ENCODE results near the gene SAC3D1.
A peak's percentile ranks its signal among the peaks of the same experiment; 100 is the strongest.
"Not testable (repeated sequence)": the region's sequence is repeated elsewhere in the genome, so short reads cannot be mapped to it uniquely, and the experiment has no call there.

The SAC3D1 gene

DNA sequence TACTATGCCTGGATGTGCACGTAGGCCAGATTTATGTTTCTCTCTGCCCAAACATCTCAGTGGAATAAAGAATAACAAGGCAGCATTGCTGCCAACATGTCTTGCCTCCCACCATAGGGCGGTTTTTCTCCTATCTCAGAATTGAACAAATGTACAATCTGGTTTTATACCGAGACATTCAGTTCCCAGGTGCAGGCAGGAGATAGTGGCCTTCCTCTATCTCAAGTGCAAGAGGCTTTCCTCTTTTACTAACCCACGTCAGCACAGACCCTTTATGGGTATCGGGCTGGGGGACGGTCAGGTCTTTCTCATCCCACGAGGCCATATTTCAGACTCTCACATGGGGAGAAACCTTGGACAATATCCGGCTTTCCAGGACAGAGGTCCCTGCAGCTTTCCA is 17.5 kb upstream of the SAC3D1 start:
- not testable (repeated sequence) for H3K27me3 ChIP-seq (ENCODE audit: control insufficient read depth in 1 of 2, insufficient read depth in 2 of 2, low read length in 2 of 2); H3K27ac ChIP-seq (ENCODE audit: low read length); H3K4me3 ChIP-seq (ENCODE audit: low read length in 2 of 2); H3K9ac ChIP-seq (ENCODE audit: low read length in 2 of 2); H3K9me3 ChIP-seq (ENCODE audit: control insufficient read depth in 2 of 2, low read length in 2 of 2)
- H3K4me1 ChIP-seq (ENCODE audit: control insufficient read depth, insufficient read depth, low read length): peaks cover 11% of the 10 kb centered on the region
- peaks cover 20 to 25% of the 10 kb centered on the region in 2 donors for H3K36me3 ChIP-seq (ENCODE audit: control insufficient read depth in 2 of 2, insufficient read depth in 2 of 2, low read length in 2 of 2)

DNA sequence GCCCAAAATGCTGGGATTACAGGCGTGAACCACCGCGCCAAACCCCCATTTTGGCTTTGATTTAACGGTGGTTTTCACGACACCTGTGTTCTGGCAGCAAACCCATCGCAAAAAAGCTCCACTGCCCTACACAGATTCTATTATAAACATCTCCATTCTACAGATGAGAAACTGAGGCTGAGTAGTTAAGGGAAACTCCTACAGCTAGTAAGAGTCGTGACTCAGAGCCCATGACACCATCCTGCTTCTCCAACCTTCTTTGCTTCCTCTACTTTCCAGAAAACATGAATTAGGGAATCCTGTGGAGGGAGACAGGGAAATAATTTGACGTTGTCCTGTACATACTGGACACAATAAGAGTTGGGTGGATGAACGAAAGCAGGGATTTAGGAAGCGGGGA is 14.2 kb upstream of the SAC3D1 start:
- H3K4me1 ChIP-seq (ENCODE audit: control insufficient read depth, insufficient read depth, low read length): peaks cover 18% of the 10 kb centered on the region
- H3K9me3 ChIP-seq (ENCODE audit: control insufficient read depth in 2 of 2, low read length in 2 of 2): no peaks in the 10 kb centered on the region
- H3K27me3 ChIP-seq (ENCODE audit: control insufficient read depth in 1 of 2, insufficient read depth in 2 of 2, low read length in 2 of 2): no peaks in the 10 kb centered on the region
- peak overlapping the region; percentile 7 to 80 for H3K9ac ChIP-seq (ENCODE audit: low read length in 2 of 2)
- peak overlapping the region; percentile 85 for H3K27ac ChIP-seq (ENCODE audit: low read length)
- H3K36me3 ChIP-seq (ENCODE audit: control insufficient read depth in 2 of 2, insufficient read depth in 2 of 2, low read length in 2 of 2): peaks cover 5 to 7% of the 10 kb centered on the region in 2 donors
- peak overlapping the region in 1 of 2 donors; percentile 86 for H3K4me3 ChIP-seq (ENCODE audit: low read length in 2 of 2)

DNA sequence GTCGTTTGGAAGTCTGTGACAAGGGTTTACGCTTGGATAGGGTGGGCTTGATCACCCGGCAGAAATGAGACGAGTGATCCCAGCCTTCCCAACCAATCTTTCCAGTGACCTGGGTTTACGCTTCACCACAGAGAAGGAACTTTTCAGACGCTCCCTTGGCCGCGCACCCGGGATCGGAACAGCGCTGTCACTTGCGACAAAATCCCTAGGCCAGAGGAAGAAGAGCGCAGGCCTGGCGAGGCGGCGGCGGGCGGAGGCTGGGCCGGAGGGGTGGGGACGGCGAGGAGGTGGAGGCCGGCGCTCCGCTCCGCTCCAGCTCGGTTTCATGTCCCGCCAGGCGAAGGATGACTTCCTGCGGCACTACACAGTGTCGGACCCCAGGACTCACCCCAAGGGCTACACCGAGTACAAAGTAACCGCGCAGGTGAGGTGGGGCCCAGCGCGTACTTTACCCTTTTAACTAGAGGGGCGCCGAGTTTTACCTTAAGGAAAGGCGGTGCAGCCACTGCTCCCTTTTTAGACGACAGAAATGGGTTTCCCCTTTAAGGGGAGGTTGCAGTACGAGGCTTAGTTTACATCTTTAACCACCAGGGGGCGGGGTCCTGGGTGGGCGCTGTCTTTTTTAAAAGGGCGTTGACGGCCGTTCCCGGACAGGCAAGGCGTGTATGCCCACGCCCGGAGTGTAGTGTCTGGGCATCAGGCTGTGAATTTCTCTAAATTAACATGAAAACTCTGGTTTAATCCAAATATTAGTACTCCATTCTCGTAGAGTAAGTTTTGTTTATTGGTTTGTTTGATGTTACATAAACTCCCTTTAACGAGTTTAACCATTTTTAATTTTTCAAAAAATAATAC is 13.6 kb upstream of the SAC3D1 start, which contains the start of gene SNX15:
Gene SNX15, plus strand, starts transcription at position 227 of the 855 bp plus-strand sequence. Its CDS starts 99 bp downstream, at position 326.
- Histone ChIP-seq H3K9me3 (ENCODE audit: control insufficient read depth in 2 of 2, low read length in 2 of 2) (no peaks in the 10 kb centered on the region), H3K27ac (ENCODE audit: low read length) (peak within 1 kb of the TSS; percentile 85), H3K36me3 (ENCODE audit: control insufficient read depth in 2 of 2, insufficient read depth in 2 of 2, low read length in 2 of 2) (peaks cover 6 to 7% of the 10 kb centered on the region in 2 donors), H3K27me3 (ENCODE audit: control insufficient read depth in 1 of 2, insufficient read depth in 2 of 2, low read length in 2 of 2) (no peaks in the 10 kb centered on the region), H3K4me3 (ENCODE audit: low read length in 2 of 2) (peak within 1 kb of the TSS; percentile 35 to 86), H3K4me1 (ENCODE audit: control insufficient read depth, insufficient read depth, low read length) (peaks cover 18% of the 10 kb centered on the region), H3K9ac (ENCODE audit: low read length in 2 of 2) (peak within 1 kb of the TSS; percentile 58 to 80)

DNA sequence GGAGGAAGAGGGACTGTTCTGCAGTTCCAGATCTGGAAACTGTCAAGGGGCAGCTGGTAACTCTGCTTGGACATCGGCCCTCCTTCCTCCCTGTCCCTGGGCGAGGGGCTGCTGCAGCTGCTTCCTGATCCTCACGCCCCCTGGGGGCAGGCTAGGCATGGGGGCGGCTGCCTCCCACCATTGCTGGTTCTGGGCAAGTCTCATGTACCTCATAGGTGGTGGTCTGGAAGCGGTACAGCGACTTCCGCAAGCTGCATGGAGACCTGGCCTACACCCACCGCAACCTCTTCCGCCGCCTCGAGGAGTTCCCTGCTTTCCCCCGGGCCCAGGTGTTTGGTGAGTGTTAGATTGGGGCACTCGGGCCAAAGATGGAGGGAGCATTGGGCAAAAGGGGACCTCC is 8.8 kb upstream of the SAC3D1 start:
- no peaks in the 10 kb centered on the region for H3K27me3 ChIP-seq (ENCODE audit: control insufficient read depth in 1 of 2, insufficient read depth in 2 of 2, low read length in 2 of 2)
- H3K4me3 ChIP-seq (ENCODE audit: low read length in 2 of 2): no peak overlapping the region
- no peaks in the 10 kb centered on the region for H3K9me3 ChIP-seq (ENCODE audit: control insufficient read depth in 2 of 2, low read length in 2 of 2)
- H3K27ac ChIP-seq (ENCODE audit: low read length): no peak overlapping the region
- peaks cover 12% of the 10 kb centered on the region for H3K4me1 ChIP-seq (ENCODE audit: control insufficient read depth, insufficient read depth, low read length)
- no peak overlapping the region for H3K9ac ChIP-seq (ENCODE audit: low read length in 2 of 2)
- H3K36me3 ChIP-seq (ENCODE audit: control insufficient read depth in 2 of 2, insufficient read depth in 2 of 2, low read length in 2 of 2): peaks cover 25 to 32% of the 10 kb centered on the region in 2 donors

DNA sequence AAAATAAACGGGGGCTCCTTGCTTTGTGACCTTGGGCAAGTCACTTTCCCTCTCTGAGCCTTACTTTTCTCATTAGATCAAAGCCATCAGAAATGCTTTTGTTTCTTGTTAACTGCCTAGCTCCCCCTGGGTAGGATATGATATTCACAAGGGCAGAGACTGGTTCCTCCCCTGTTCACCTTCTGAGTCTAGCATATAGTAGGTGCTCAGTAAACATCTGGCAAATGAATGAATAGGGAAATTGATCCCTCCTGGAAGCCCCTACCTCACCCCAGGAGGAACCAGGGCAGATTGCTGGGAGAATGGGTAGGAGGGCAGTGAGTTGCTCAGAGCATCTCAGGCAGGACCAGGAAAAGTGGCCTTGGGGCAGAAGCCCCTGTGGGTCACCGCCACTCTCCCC is 6.6 kb upstream of the SAC3D1 start:
- Histone ChIP-seq H3K9ac (ENCODE audit: low read length in 2 of 2) (no peak overlapping the region), H3K27me3 (ENCODE audit: control insufficient read depth in 1 of 2, insufficient read depth in 2 of 2, low read length in 2 of 2) (no peaks in the 10 kb centered on the region), H3K4me1 (ENCODE audit: control insufficient read depth, insufficient read depth, low read length) (peaks cover 2% of the 10 kb centered on the region), H3K36me3 (ENCODE audit: control insufficient read depth in 2 of 2, insufficient read depth in 2 of 2, low read length in 2 of 2) (peaks cover 35 to 47% of the 10 kb centered on the region in 2 donors), H3K9me3 (ENCODE audit: control insufficient read depth in 2 of 2, low read length in 2 of 2) (no peaks in the 10 kb centered on the region), H3K4me3 (ENCODE audit: low read length in 2 of 2) (no peak overlapping the region), H3K27ac (ENCODE audit: low read length) (no peak overlapping the region)

DNA sequence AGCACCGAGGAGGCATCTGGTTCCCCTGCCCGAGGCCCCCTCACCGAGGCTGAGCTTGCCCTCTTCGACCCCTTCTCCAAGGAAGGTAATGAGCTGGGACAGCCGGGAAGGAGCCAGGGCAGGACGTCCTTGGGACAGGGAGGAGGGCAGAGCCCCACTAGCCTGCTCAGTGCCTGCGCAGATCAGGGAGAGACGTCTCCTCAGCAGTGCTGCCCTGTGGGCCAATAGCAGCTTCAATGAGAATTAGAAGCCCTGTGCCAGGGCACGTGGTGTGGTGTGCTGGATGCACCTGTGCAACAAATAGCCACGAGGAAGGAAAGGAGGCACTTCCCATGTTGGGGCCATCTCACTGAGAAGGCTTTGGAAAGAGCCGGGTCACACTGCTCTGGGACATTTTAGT is 5.4 kb upstream of the SAC3D1 start:
- Histone ChIP-seq H3K4me1 (ENCODE audit: control insufficient read depth, insufficient read depth, low read length) (peaks cover 2% of the 10 kb centered on the region), H3K27ac (ENCODE audit: low read length) (no peak overlapping the region), H3K36me3 (ENCODE audit: control insufficient read depth in 2 of 2, insufficient read depth in 2 of 2, low read length in 2 of 2) (peaks cover 35 to 51% of the 10 kb centered on the region in 2 donors), H3K9me3 (ENCODE audit: control insufficient read depth in 2 of 2, low read length in 2 of 2) (no peaks in the 10 kb centered on the region), H3K9ac (ENCODE audit: low read length in 2 of 2) (no peak overlapping the region), H3K27me3 (ENCODE audit: control insufficient read depth in 1 of 2, insufficient read depth in 2 of 2, low read length in 2 of 2) (no peaks in the 10 kb centered on the region), H3K4me3 (ENCODE audit: low read length in 2 of 2) (no peak overlapping the region)

DNA sequence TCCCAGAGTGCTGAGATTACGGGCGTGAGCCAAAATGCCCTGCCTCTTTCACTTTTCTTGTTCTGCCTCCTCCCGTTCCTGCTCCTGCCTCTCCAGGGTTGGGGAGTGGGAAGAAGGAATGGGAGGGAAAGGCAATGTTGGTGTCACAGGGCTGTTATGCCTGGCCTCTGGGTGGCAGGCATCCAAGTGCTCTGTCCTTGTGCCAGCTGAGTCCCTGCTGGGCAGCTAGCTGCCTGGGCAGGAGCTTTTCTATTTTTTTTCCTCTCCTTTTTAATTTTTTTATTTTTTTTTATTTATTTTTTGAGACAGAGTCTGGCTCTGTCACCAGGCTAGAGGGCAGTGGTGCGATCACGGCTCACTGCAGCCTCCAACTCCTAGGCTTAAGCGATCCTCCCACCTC is 4.1 kb upstream of the SAC3D1 start:
- Histone ChIP-seq H3K36me3 (ENCODE audit: control insufficient read depth in 2 of 2, insufficient read depth in 2 of 2, low read length in 2 of 2) (peaks cover 34 to 49% of the 10 kb centered on the region in 2 donors), H3K9ac (ENCODE audit: low read length in 2 of 2) (no peak overlapping the region), H3K9me3 (ENCODE audit: control insufficient read depth in 2 of 2, low read length in 2 of 2) (no peaks in the 10 kb centered on the region), H3K4me3 (ENCODE audit: low read length in 2 of 2) (no peak overlapping the region), H3K27me3 (ENCODE audit: control insufficient read depth in 1 of 2, insufficient read depth in 2 of 2, low read length in 2 of 2) (no peaks in the 10 kb centered on the region), H3K27ac (ENCODE audit: low read length) (no peak overlapping the region), H3K4me1 (ENCODE audit: control insufficient read depth, insufficient read depth, low read length) (peaks cover 8% of the 10 kb centered on the region)

DNA sequence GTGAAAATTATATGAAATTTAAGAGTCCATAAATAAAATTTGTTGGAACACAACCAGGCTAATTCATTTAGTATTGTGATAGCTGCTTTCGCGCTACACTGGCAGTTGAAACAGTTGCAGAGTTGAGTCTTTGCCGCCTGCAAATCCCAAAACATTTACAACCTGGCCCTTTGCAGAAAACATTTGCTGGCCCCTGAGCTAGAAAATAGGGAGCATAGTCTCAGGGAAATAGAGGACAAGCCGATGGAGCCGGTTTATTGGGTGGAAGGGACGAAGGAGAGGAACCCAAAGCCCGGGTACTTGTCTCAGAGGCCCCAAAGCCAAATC is 527 bp upstream of the SAC3D1 start:
- H3K9ac ChIP-seq (ENCODE audit: low read length in 2 of 2): peak overlapping the region; percentile 67 to 74
- no peaks in the 10 kb centered on the region for H3K9me3 ChIP-seq (ENCODE audit: control insufficient read depth in 2 of 2, low read length in 2 of 2)
- peak overlapping the region; percentile 87 for H3K27ac ChIP-seq (ENCODE audit: low read length)
- H3K27me3 ChIP-seq (ENCODE audit: control insufficient read depth in 1 of 2, insufficient read depth in 2 of 2, low read length in 2 of 2): no peaks in the 10 kb centered on the region
- peaks cover 27 to 36% of the 10 kb centered on the region in 2 donors for H3K36me3 ChIP-seq (ENCODE audit: control insufficient read depth in 2 of 2, insufficient read depth in 2 of 2, low read length in 2 of 2)
- peaks cover 14% of the 10 kb centered on the region for H3K4me1 ChIP-seq (ENCODE audit: control insufficient read depth, insufficient read depth, low read length)
- H3K4me3 ChIP-seq (ENCODE audit: low read length in 2 of 2): peak overlapping the region; percentile 67 to 78

- H3K9ac ChIP-seq (ENCODE audit: low read length in 2 of 2): no peak overlapping the region
- peaks cover 16 to 22% of the 10 kb centered on the region in 2 donors for H3K36me3 ChIP-seq (ENCODE audit: control insufficient read depth in 2 of 2, insufficient read depth in 2 of 2, low read length in 2 of 2)
- H3K27ac ChIP-seq (ENCODE audit: low read length): no peak overlapping the region
- H3K4me3 ChIP-seq (ENCODE audit: low read length in 2 of 2): no peak overlapping the region
- no peaks in the 10 kb centered on the region for H3K9me3 ChIP-seq (ENCODE audit: control insufficient read depth in 2 of 2, low read length in 2 of 2)
- no peaks in the 10 kb centered on the region for H3K27me3 ChIP-seq (ENCODE audit: control insufficient read depth in 1 of 2, insufficient read depth in 2 of 2, low read length in 2 of 2)
- H3K4me1 ChIP-seq (ENCODE audit: control insufficient read depth, insufficient read depth, low read length): peaks cover 24% of the 10 kb centered on the region
These were observed 1.9 kb downstream of the SAC3D1 start for GRCh38 chr11:65042891-65043290.

DNA sequence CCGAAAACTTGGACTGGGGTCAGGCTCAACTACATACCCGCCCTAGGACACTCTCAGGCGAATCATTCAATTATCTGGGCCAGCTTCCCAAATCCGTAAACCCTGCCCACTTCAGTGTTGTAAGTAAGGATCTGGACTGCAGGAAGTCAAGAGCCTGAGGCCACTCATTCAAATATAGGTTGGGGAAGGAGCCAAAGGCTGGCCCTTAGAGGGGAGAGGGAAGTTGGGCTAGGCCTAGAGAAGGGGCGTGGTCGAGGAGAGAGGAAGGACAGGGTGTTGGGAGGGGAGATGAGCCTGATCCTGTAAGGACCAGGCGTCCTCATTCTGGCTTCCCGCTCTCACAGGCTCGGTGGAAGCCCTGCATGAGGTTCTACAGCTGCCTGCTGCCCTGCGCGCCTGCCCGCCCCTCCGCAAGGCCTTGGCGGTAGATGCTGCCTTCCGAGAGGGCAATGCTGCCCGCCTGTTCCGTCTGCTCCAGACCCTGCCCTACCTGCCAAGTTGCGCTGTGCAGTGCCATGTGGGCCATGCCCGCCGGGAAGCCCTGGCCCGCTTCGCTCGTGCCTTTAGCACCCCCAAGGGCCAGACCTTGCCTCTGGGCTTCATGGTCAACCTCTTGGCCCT is 3.0 kb downstream of the SAC3D1 start:
- no peak overlapping the region for H3K4me3 ChIP-seq (ENCODE audit: low read length in 2 of 2)
- H3K9me3 ChIP-seq (ENCODE audit: control insufficient read depth in 2 of 2, low read length in 2 of 2): no peaks in the 10 kb centered on the region
- no peaks in the 10 kb centered on the region for H3K27me3 ChIP-seq (ENCODE audit: control insufficient read depth in 1 of 2, insufficient read depth in 2 of 2, low read length in 2 of 2)
- H3K9ac ChIP-seq (ENCODE audit: low read length in 2 of 2): no peak overlapping the region
- H3K36me3 ChIP-seq (ENCODE audit: control insufficient read depth in 2 of 2, insufficient read depth in 2 of 2, low read length in 2 of 2): peaks cover 12 to 14% of the 10 kb centered on the region in 2 donors
- no peak overlapping the region for H3K27ac ChIP-seq (ENCODE audit: low read length)
- H3K4me1 ChIP-seq (ENCODE audit: control insufficient read depth, insufficient read depth, low read length): peaks cover 31% of the 10 kb centered on the region

DNA sequence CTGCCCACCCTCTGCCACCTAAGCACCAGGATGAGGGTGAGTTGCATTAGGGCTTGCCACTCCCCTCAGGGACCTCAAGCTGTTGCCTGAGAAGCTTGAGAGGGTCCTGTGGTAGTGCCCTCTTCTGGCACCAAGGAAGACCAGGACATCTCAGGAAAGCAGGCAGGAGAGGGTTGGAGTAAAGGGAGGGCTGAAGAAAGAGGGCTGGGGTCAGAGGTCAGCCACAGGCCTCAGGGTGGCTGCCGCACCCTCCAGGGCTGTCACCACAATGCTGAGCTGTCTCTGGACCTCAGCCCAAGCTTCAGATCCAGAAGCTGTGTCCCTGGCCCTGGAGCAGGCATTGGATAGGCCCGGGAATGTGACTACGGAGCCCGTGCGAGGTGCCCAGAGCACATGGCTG is 4.1 kb downstream of the SAC3D1 start:
- H3K27ac ChIP-seq (ENCODE audit: low read length): no peak overlapping the region
- no peaks in the 10 kb centered on the region for H3K9me3 ChIP-seq (ENCODE audit: control insufficient read depth in 2 of 2, low read length in 2 of 2)
- no peak overlapping the region for H3K9ac ChIP-seq (ENCODE audit: low read length in 2 of 2)
- H3K36me3 ChIP-seq (ENCODE audit: control insufficient read depth in 2 of 2, insufficient read depth in 2 of 2, low read length in 2 of 2): peaks cover 10 to 12% of the 10 kb centered on the region in 2 donors
- peaks cover 31% of the 10 kb centered on the region for H3K4me1 ChIP-seq (ENCODE audit: control insufficient read depth, insufficient read depth, low read length)
- H3K4me3 ChIP-seq (ENCODE audit: low read length in 2 of 2): no peak overlapping the region
- no peaks in the 10 kb centered on the region for H3K27me3 ChIP-seq (ENCODE audit: control insufficient read depth in 1 of 2, insufficient read depth in 2 of 2, low read length in 2 of 2)

Data from stomach smooth muscle (tissue), 2 donors.